ENCODE results near the gene KMT2D.

DNA sequence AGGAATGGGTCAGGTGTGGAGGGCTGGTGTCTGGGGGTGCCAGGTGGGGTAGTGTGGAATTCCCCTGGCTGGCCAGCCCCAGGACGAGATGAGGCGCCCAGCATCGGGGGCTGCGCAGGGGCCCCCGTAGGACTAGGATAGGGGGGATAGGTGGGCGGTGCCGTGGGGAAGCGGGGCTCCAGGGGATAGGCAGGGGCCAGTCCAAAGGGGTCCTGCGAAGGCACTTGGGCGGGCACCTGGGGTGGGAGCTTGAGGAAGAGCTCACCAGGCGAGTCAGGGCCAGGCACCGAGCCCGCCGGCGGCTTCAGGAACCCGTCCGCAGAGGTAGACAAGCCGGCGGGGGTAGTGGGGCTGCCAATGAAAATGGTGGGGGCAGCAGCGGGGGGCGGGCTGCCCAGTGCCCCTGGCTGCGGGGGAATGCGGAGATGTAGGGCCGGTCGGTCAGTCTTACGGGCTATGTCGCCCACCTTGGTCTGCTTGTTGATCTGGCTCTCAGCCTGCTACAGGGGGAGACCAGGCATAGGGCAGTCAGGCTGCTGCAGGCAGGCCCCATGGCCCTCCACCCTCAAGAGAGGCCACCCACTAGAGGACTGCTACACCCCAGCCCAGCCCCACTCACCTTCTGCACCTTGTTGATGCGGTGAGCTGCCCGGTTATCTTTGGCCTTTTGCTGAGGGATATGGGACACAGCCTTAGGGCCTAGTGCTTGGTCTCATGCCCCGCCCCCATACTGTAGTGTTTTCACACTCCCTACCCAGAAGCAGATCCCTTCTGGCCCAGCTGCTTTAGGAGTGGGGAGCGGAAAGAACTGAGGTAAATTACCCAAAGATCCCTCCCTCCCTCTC is 19.3 kb downstream of the KMT2D start:
- no peak for TF ChIP-seq BHLHE40 (IDR thresholded peaks at IDR 0.05; ENCODE audit: borderline replicate concordance in 1 of 2, low read depth in 2 of 2, low read length in 1 of 2)
- TF ChIP-seq, protein P1, sequence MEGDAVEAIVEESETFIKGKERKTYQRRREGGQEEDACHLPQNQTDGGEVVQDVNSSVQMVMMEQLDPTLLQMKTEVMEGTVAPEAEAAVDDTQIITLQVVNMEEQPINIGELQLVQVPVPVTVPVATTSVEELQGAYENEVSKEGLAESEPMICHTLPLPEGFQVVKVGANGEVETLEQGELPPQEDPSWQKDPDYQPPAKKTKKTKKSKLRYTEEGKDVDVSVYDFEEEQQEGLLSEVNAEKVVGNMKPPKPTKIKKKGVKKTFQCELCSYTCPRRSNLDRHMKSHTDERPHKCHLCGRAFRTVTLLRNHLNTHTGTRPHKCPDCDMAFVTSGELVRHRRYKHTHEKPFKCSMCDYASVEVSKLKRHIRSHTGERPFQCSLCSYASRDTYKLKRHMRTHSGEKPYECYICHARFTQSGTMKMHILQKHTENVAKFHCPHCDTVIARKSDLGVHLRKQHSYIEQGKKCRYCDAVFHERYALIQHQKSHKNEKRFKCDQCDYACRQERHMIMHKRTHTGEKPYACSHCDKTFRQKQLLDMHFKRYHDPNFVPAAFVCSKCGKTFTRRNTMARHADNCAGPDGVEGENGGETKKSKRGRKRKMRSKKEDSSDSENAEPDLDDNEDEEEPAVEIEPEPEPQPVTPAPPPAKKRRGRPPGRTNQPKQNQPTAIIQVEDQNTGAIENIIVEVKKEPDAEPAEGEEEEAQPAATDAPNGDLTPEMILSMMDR (IDR thresholded peaks at IDR 0.05 in 2 of 3, conservative IDR thresholded peaks at IDR 0.05 in 1 of 3; ENCODE audit: control insufficient read depth in 2 of 3, extremely low read depth in 1 of 3, insufficient read depth in 1 of 3, low read depth in 3 of 3, low read length in 3 of 3), result no peak

Measured in GM12878 (cell line).